ENCODE data around the gene FNBP1. TPM values are rescaled to one million over a fixed set of nuclear protein-coding genes. Genes with fewer than 3 reads are reported as not detected.

FNBP1 gene
- total RNA-seq, 1 experiment from 2014 or later = 43.6 TPM

GRCh38 chr9:129944506-129945116 lies 98.4 kb downstream of the FNBP1 start (continued):
- no peak for TF ChIP-seq ERG (CRISPR knock-in tag; IDR thresholded peaks at IDR 0.05)
- TF ChIP-seq ATF2 (CRISPR knock-in tag; IDR thresholded peaks at IDR 0.05; ENCODE audit: borderline replicate concordance, low read depth) = no peak

- Mint-ChIP-seq H3K27ac (peak overlapping the region; percentile 92), H3K27me3 (ENCODE audit: low read depth) (no peaks in the 10 kb centered on the region), H3K4me1 (peaks cover 29% of the 10 kb centered on the region), H3K36me3 (peaks cover 17% of the 10 kb centered on the region), H3K4me3 (no peak overlapping the region), H3K9me3 (peaks cover 12% of the 10 kb centered on the region)
- POLR2A ChIA-PET = no interaction called here
- DNase-seq (ENCODE audit: low spot score) (no peak), ATAC-seq (no peak)
- CTCF ChIA-PET = interaction anchor here (1.6 kb wide), 1 partner anchor 16 kb away, joined by 3 read pairs; no protein-coding TSS in a partner anchor
- no peak for TF ChIP-seq IRF2 (CRISPR knock-in tag; IDR thresholded peaks at IDR 0.05; ENCODE audit: borderline replicate concordance, low read depth)
- TF ChIP-seq E2F5 (CRISPR knock-in tag; IDR thresholded peaks at IDR 0.05) = no peak
- no peak for TF ChIP-seq STAT6 (CRISPR knock-in tag; conservative IDR thresholded peaks at IDR 0.05; ENCODE audit: low read depth)
- TF ChIP-seq SMAD3 (CRISPR knock-in tag; IDR thresholded peaks at IDR 0.05; ENCODE audit: borderline replicate concordance) = no peak
- no peak for TF ChIP-seq ZNF263 (CRISPR knock-in tag; IDR thresholded peaks at IDR 0.05; ENCODE audit: low read depth)
- TF ChIP-seq ESRRA (CRISPR knock-in tag; IDR thresholded peaks at IDR 0.05; ENCODE audit: borderline replicate concordance) = no peak
- TF ChIP-seq FOXK1 (CRISPR knock-in tag; IDR thresholded peaks at IDR 0.05) = no peak
Measured at GRCh38 chr9:129939431-129939830, 103.6 kb downstream of the FNBP1 start.

GRCh38 chr9:129938291-129938979 lies 104.6 kb downstream of the FNBP1 start:
- Mint-ChIP-seq H3K27ac (peak overlapping the region; percentile 83), H3K9me3 (peaks cover 12% of the 10 kb centered on the region), H3K4me3 (no peak overlapping the region), H3K27me3 (ENCODE audit: low read depth) (no peaks in the 10 kb centered on the region), H3K36me3 (peaks cover 13% of the 10 kb centered on the region), H3K4me1 (peaks cover 38% of the 10 kb centered on the region)
- CTCF ChIA-PET = interaction anchor here (0.7 to 1.6 kb wide), 2 partner anchors 17 to 129 kb away, joined by 3 read pairs; no protein-coding TSS in a partner anchor
- DNase-seq (ENCODE audit: low spot score) (no peak), ATAC-seq (peak; percentile 69)
- POLR2A ChIA-PET = interaction anchor here (0.6 kb wide), 1 partner anchor 1191 kb away, joined by 5 read pairs; no protein-coding TSS in a partner anchor
- TF ChIP-seq GTF2I (CRISPR knock-in tag; conservative IDR thresholded peaks at IDR 0.05) (no peak), ZNF423 (CRISPR knock-in tag; IDR thresholded peaks at IDR 0.05) (no peak), ZNF281 (CRISPR knock-in tag; IDR thresholded peaks at IDR 0.05) (no peak), MXD4 (CRISPR knock-in tag; IDR thresholded peaks at IDR 0.05; ENCODE audit: borderline replicate concordance) (no peak), ZNF138 (CRISPR knock-in tag; conservative IDR thresholded peaks at IDR 0.05) (no peak), MAX (CRISPR knock-in tag; IDR thresholded peaks at IDR 0.05) (no peak), PREB (CRISPR knock-in tag; IDR thresholded peaks at IDR 0.05; ENCODE audit: borderline replicate concordance) (no peak), ZNF416 (CRISPR knock-in tag; IDR thresholded peaks at IDR 0.05) (no peak), ZBTB21 (CRISPR knock-in tag; IDR thresholded peaks at IDR 0.05; ENCODE audit: borderline replicate concordance) (no peak), TEAD4 (CRISPR knock-in tag; IDR thresholded peaks at IDR 0.05) (no peak), GRHL2 (CRISPR knock-in tag; IDR thresholded peaks at IDR 0.05; ENCODE audit: insufficient replicate concordance, severe bottlenecking) (no peak)
